ENCODE measurements around the gene FLAD1. TPM values are rescaled to one million over a fixed set of nuclear protein-coding genes. Genes with fewer than 3 reads are reported as not detected.

The FLAD1 gene
- total and polyA plus RNA-seq, 2 of the 8 experiments (the other 6 are each of a cell fraction or from before 2014, with no cell fraction given), result 104 to 143 TPM

DNA sequence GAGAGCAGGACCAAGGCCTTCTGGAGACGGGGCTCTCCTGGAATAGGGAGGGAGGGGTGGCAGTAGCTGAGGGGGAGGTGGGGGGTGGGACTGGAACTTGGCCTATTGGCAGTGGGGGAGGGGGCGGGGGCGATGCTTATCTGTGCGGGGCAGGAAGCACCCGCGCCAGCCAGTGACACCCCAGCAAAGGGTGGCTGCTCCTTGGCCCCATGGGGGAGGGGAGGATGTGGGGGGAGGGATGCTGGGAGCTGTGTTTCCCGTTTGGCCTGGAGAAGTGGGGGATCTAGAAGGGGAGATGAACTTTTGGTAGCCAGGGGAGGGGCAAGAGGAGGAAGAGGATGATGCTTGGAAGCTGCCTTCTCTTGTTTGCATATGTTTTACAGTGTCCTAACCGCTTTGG, 30.5 kb downstream of the FLAD1 start:
- Histone ChIP-seq H3K23me2 (ENCODE audit: low read depth, low read length) (no peaks in the 10 kb centered on the region; the same call in 1 of the 2 replicates), H3K4ac (replicated peaks; ENCODE audit: insufficient read length, low read depth, low read length) (no peak overlapping the region), H3K4me1 (replicated peaks in 1 of 4; ENCODE audit: control insufficient read depth in 3 of 4, insufficient read depth in 4 of 4, low read length in 3 of 4) (peaks cover 8 to 43% (median 35%) of the 10 kb centered on the region in 4 experiments), H3K36me3 (ENCODE audit: control insufficient read depth in 2 of 4, insufficient read depth in 4 of 4, low read length in 3 of 4) (peaks cover 0 to 29% (median 13%) of the 10 kb centered on the region in 4 experiments; a peak in 4 of 8 replicates), H3K9me3 (ENCODE audit: insufficient read depth in 2 of 2, low read depth in 1 of 2, low read length in 1 of 2) (no peaks in the 10 kb centered on the region), H4K8ac (ENCODE audit: extremely low read depth, insufficient read depth, low read length) (no peak overlapping the region), H2BK20ac (ENCODE audit: low read length) (no peak overlapping the region), H2BK5ac (ENCODE audit: low read depth, low read length) (no peak overlapping the region), H4K5ac (ENCODE audit: insufficient read length, low read depth, low read length) (no peak overlapping the region), H3K4me3 (ENCODE audit: extremely low read depth in 1 of 4, insufficient read depth in 2 of 4, low read depth in 3 of 4, low read length in 4 of 4) (no peak overlapping the region), H3K9ac (replicated peaks in 1 of 4; ENCODE audit: extremely low read depth in 1 of 4, low read depth in 3 of 4, low read length in 3 of 4) (no peak overlapping the region), H3K27me3 (replicated peaks in 1 of 4; ENCODE audit: control insufficient read depth in 3 of 4, extremely low read depth in 1 of 4, insufficient read depth in 3 of 4, low read length in 3 of 4) (no peaks in the 10 kb centered on the region), H3K14ac (ENCODE audit: insufficient read length) (no peak overlapping the region), H2BK120ac (replicated peaks; ENCODE audit: low read depth, low read length) (no peak overlapping the region), H2BK12ac (ENCODE audit: low read depth, low read length) (0 out of 2 replicates have a peak overlapping the region, but pooled peaks have one; percentile 39), H3K79me2 (ENCODE audit: control insufficient read depth in 1 of 2, insufficient read depth in 2 of 2, low read length in 2 of 2) (peaks cover 0 to 15% of the 10 kb centered on the region in 2 experiments; a peak in 2 of 4 replicates), H2AFZ (ENCODE audit: low read length) (no peak overlapping the region), H2BK15ac (ENCODE audit: low read length) (peak overlapping the region; percentile 98; the same call in 1 of the 2 replicates), H3K18ac (ENCODE audit: extremely low read depth, low read length) (no peak overlapping the region), H3K79me1 (ENCODE audit: low read depth, low read length) (peaks cover 7% of the 10 kb centered on the region; the same call in 1 of the 2 replicates), H3K23ac (ENCODE audit: insufficient read length) (no peak overlapping the region), H4K91ac (replicated peaks; ENCODE audit: insufficient read length, low read length) (no peak overlapping the region), H3K27ac (ENCODE audit: low read depth, low read length) (no peak overlapping the region), H3K56ac (replicated peaks; ENCODE audit: insufficient read length, low read depth, low read length) (no peak overlapping the region), H2AK5ac (ENCODE audit: low read depth, low read length) (no peak overlapping the region), H4K20me1 (replicated peaks in 1 of 2; ENCODE audit: control insufficient read depth in 1 of 2, insufficient read depth in 2 of 2, low read length in 2 of 2) (no peaks in the 10 kb centered on the region), H3K4me2 (ENCODE audit: insufficient read depth in 1 of 2, low read depth in 2 of 2, low read length in 2 of 2) (no peak overlapping the region)
- no peak for TF ChIP-seq NANOG (IDR thresholded peaks at IDR 0.05; ENCODE audit: insufficient read depth, low read depth, low read length, poor library complexity, severe bottlenecking)
- TF ChIP-seq NRF1 (IDR thresholded peaks at IDR 0.05; ENCODE audit: low read depth, low read length), result no peak
- no peak for TF ChIP-seq RXRA (IDR thresholded peaks at IDR 0.05; ENCODE audit: insufficient read depth, low read depth, low read length)
- WGBS, 2 experiments (ENCODE audit: extremely low coverage in 1 of 2, insufficient coverage in 1 of 2, insufficient read length in 1 of 2, insufficient replicate concordance in 2 of 2, low coverage in 1 of 2, low lambda C conversion rate in 2 of 2, missing lambda C conversion rate in 1 of 2), result 73% methylated on average over 2 of the region's 8 CpGs; no CpG with 5 or more reads in 1 of the 2 experiments
- FAIRE-seq, result no peak
- ChIA-PET POLR2A (ENCODE audit: partially characterized antibody) (interaction anchor here (0.9 to 14.8 kb wide), 6 partner anchors 8 to 71 kb away, joined by 3 to 128 read pairs (median 23); partner anchors contain the start of genes CKS1B, FLAD1, LENEP and SHC1), CTCF (ENCODE audit: partially characterized antibody) (interaction anchor here (0.7 to 18.6 kb wide), 5 partner anchors 16 to 49 kb away, joined by 3 to 354 read pairs (median 9); partner anchors contain the start of genes ADAM15, EFNA4, LENEP and ZBTB7B)
- DNase-seq (ENCODE audit: low read depth in 1 of 2, low spot score in 2 of 2), result no peak

Measured in H1 (cell line).